ENCODE data around the gene GBX1. TPM values are rescaled to one million over a fixed set of nuclear protein-coding genes. Genes with fewer than 3 reads are reported as not detected.

GBX1 gene
- total RNA-seq, 1 donor from 2014 or later, result not detected

DNA sequence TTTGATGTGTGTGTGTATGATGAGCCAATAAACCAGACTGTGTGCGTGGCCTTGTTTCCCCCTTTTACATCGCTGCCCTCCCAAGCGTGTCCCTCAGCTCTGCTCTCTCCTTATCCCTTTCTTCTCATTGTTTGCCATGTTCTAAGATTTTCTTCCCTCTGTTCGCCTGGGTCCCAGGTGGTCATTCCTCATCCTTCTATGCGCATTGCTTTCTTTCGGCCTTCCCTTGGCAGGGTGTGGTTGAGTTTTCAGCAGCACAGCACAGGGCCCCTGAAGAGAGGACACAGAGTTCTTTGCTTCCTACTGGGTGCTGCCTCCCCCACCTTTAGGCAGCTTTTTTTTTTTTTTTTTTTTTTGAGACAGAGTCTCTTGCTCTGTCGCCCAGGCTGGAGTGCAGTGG, 23.1 kb downstream of the GBX1 start:
- H3K27ac ChIP-seq, result no peak overlapping the region
- intact Hi-C loops (cut with DNase I), result no loop called here
- no peak for ATAC-seq
- no peak for TF ChIP-seq CTCF (IDR thresholded peaks at IDR 0.05)
- no peaks in the 10 kb centered on the region for H3K27me3 ChIP-seq (ENCODE audit: low read depth)
- no peaks in the 10 kb centered on the region for H3K4me1 ChIP-seq
- H3K36me3 ChIP-seq, result peaks cover 60% of the 10 kb centered on the region
- no peaks in the 10 kb centered on the region for H3K9me3 ChIP-seq
- no peak for DNase-seq
- H3K4me3 ChIP-seq, result no peak overlapping the region

DNA sequence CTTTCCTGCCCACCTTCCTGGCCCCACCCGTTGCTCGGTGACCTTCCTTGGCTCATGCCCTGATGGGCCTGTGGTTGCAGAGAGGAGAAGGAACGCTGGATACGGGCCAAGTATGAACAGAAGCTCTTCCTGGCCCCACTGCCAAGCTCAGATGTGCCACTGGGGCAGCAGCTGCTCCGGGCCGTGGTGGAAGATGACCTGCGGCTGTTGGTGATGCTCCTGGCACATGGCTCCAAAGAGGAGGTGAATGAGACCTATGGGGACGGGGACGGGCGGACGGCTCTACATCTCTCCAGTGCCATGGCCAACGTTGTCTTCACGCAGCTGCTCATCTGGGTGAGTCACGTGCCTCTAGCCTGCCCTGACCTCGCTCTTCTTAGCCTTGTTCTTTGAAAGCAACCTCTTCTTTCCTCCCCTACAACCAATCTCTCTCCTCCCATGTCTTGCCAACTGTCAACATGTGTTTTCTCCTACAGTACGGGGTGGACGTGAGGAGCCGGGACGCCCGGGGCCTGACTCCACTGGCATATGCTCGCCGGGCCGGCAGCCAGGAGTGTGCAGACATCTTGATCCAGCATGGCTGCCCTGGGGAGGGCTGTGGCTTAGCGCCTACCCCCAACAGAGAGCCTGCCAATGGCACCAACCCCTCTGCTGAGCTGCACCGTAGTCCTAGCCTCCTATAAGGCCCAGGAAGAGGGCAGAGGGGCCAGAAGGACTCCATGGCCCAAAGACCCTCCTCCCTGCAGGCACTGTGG, 24.1 kb downstream of the GBX1 start:
- Histone ChIP-seq H3K4me1 (no peaks in the 10 kb centered on the region), H3K36me3 (peaks cover 70% of the 10 kb centered on the region), H3K27ac (no peak overlapping the region), H3K9me3 (no peaks in the 10 kb centered on the region), H3K27me3 (ENCODE audit: low read depth) (no peaks in the 10 kb centered on the region), H3K4me3 (no peak overlapping the region)
- TF ChIP-seq CTCF (IDR thresholded peaks at IDR 0.05), result no peak
- DNase-seq, result no peak
- ATAC-seq, result no peak
- intact Hi-C loops (cut with DNase I), result no loop called here

DNA sequence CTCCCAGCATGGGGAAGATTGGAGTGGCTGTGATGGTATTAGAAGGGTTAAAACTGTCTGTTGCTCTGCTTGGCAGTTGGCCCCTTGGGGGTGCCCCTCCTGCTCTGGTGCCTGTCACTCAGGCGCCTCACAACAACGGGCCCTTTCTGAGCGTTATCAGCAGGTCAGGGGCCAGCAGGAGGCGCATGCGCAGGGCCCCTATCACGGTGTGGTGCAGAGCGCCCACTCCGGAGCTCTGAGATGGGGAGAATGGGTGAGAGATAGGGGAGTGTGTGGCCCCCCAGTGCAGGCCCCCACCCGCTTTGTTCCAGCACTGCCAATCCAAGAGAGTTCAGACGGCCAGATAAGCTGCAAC, 24.8 kb downstream of the GBX1 start:
- Histone ChIP-seq H3K36me3 (peaks cover 77% of the 10 kb centered on the region), H3K9me3 (no peaks in the 10 kb centered on the region), H3K4me1 (no peaks in the 10 kb centered on the region), H3K4me3 (no peak overlapping the region), H3K27ac (no peak overlapping the region), H3K27me3 (ENCODE audit: low read depth) (no peaks in the 10 kb centered on the region)
- TF ChIP-seq CTCF (IDR thresholded peaks at IDR 0.05), result no peak
- ATAC-seq, result no peak
- intact Hi-C loops (cut with DNase I), result no loop called here
- no peak for DNase-seq

DNA sequence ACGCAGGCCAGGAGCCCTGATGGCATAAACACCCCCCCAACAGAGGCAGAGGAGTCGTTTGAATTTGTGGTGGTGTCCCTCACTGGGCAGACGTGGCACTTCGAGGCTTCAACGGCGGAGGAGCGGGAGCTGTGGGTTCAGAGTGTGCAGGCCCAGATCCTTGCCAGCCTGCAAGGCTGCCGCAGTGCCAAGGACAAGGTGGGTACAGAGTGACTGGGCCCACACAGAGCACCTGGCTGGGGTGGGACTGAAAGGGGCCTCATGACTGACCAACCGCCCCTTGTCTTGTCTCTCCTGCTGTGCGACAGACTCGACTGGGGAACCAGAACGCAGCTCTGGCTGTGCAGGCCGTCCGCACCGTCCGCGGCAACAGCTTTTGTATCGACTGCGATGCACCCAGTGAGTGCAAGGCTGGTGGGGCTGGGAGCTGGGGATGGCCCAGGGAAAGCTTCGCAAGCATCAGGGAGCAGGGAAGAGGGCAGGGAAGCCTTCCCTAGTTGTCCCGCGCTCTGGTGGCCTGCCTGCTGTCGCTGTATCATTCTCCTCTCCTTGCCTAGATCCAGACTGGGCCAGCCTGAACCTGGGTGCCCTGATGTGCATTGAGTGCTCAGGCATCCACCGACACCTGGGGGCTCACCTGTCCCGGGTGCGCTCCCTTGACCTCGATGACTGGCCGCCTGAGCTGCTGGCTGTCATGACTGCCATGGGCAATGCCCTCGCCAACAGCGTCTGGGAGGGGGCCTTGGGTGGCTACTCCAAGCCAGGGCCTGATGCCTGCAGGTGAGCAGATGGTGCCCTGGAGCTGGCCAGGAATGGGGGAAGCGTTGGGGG, 25.4 kb downstream of the GBX1 start:
- intact Hi-C loops (cut with DNase I), result no loop called here
- Histone ChIP-seq H3K9me3 (no peaks in the 10 kb centered on the region), H3K27me3 (ENCODE audit: low read depth) (no peaks in the 10 kb centered on the region), H3K27ac (no peak overlapping the region), H3K4me3 (no peak overlapping the region), H3K36me3 (peaks cover 83% of the 10 kb centered on the region), H3K4me1 (no peaks in the 10 kb centered on the region)
- DNase-seq (no peak), ATAC-seq (no peak)
- TF ChIP-seq CTCF (IDR thresholded peaks at IDR 0.05), result no peak

GRCh38 chr7:151141311-151141854, 26.1 kb downstream of the GBX1 start:
- ATAC-seq (no peak), DNase-seq (no peak)
- no peak for TF ChIP-seq CTCF (IDR thresholded peaks at IDR 0.05)
- no peaks in the 10 kb centered on the region for H3K9me3 ChIP-seq
- H3K27me3 ChIP-seq (ENCODE audit: low read depth), result no peaks in the 10 kb centered on the region
- H3K36me3 ChIP-seq, result peaks cover 90% of the 10 kb centered on the region
- H3K27ac ChIP-seq, result no peak overlapping the region
- no peaks in the 10 kb centered on the region for H3K4me1 ChIP-seq
- no peak overlapping the region for H3K4me3 ChIP-seq
- intact Hi-C loops (cut with DNase I), result no loop called here
